ENCODE measurements around the gene VIPR1. TPM values are rescaled to one million over a fixed set of nuclear protein-coding genes. Genes with fewer than 3 reads are reported as not detected.

Gene VIPR1
- total RNA-seq, 1 donor from 2014 or later: 1.6 TPM

DNA sequence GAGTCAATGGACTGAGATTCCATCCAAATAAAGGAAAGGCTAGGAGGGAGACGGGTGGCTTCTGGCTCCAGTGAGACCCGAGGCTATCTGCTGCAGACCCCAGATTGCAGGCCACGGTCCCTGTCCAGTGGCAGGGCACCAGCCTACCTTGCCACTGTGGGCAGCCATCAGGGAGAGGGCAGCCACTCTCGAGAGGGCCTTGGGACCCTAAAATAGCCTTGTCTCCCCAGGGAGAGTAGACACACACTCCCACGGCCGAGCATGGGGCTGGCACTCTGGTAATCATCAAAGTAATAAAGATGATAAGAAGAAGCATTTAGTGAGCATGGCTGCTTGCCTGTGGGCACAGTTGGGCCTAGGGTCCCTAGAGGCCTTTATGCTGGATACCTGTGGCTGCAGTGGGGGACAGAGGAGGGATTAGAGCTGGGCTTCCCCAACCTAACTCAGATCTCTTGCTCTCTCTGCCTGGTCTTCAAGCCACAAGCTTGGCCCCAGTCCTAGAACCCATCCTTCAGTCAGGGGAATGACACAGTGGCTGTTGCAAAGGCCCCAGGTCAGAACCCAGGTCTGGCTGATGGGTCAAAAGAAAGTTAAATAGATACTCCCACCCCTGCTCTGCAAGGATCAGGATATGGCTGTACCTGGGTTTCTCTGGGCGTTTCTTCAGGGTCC, 9.2 kb upstream of the VIPR1 start:
- H3K4me3 ChIP-seq (ENCODE audit: low read length in 3 of 3): no peak overlapping the region
- H3K27me3 ChIP-seq (ENCODE audit: control insufficient read depth in 3 of 3, insufficient read depth in 3 of 3, low read length in 3 of 3): peaks cover 4 to 12% (median 5%) of the 10 kb centered on the region in 3 donors
- H3K9ac ChIP-seq (ENCODE audit: low read depth in 1 of 3, low read length in 3 of 3): no peak overlapping the region
- no peaks in the 10 kb centered on the region for H3K36me3 ChIP-seq (ENCODE audit: control insufficient read depth in 3 of 3, insufficient read depth in 3 of 3, low read length in 3 of 3)
- H3K9me3 ChIP-seq (ENCODE audit: control insufficient read depth in 3 of 3, low read length in 3 of 3): no peaks in the 10 kb centered on the region
- peaks cover 6 to 20% (median 7%) of the 10 kb centered on the region in 3 donors for H3K4me1 ChIP-seq (ENCODE audit: control insufficient read depth in 3 of 3, insufficient read depth in 3 of 3, low read length in 3 of 3)
- no peak overlapping the region for H3K27ac ChIP-seq (ENCODE audit: low read depth, low read length)

DNA sequence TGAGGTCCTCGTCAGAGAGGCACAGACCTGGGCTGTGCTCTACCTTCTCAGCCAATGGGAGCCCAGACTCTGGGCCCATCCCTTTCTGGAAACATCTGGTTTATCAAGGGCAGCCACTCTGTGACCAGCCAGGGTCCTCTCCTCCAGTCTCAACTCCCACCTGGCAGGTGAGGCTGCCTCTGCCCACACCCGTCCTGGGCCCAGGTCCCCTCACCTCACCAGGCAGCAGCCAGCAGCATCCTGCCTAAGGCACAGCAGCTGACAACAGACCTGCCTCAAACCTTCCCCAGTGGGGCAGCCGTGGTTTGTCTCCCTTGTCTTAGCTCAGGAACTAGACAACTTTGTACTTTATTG, 8.7 kb upstream of the VIPR1 start:
- no peak overlapping the region for H3K4me3 ChIP-seq (ENCODE audit: low read length in 3 of 3)

DNA sequence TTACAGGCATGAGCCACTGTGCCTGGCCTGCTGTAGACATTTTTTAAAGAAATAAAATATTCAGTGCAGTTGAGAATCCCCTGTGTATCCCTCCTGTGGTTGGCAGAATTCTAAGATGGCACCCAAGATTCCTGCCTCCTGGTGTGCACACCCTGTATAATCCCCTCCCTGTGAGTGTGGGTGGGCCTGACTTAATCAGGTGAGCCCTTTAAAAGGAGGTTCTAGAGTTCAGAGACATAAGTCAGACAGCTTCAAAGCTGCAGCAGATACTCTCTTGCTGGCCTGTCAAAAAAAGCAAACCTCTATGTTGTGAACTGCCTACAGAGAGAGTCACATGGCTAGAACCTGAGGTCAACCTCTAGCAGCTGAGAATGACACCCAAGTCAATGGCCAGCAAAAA, 7.0 kb upstream of the VIPR1 start:
- H3K27me3 ChIP-seq (ENCODE audit: control insufficient read depth in 3 of 3, insufficient read depth in 3 of 3, low read length in 3 of 3): peaks cover 17 to 32% (median 22%) of the 10 kb centered on the region in 3 donors
- no peak overlapping the region for H3K27ac ChIP-seq (ENCODE audit: low read depth, low read length)
- no peaks in the 10 kb centered on the region for H3K36me3 ChIP-seq (ENCODE audit: control insufficient read depth in 3 of 3, insufficient read depth in 3 of 3, low read length in 3 of 3)
- peaks cover under 1 to 9% (median 2%) of the 10 kb centered on the region in 3 donors for H3K4me1 ChIP-seq (ENCODE audit: control insufficient read depth in 3 of 3, insufficient read depth in 3 of 3, low read length in 3 of 3)
- H3K9me3 ChIP-seq (ENCODE audit: control insufficient read depth in 3 of 3, low read length in 3 of 3): no peaks in the 10 kb centered on the region
- H3K9ac ChIP-seq (ENCODE audit: low read depth in 1 of 3, low read length in 3 of 3): no peak overlapping the region
- no peak overlapping the region for H3K4me3 ChIP-seq (ENCODE audit: low read length in 3 of 3)

More for the DNA sequence above, 8.7 kb upstream of the VIPR1 start:
- H3K27ac ChIP-seq (ENCODE audit: low read depth, low read length): no peak overlapping the region
- no peaks in the 10 kb centered on the region for H3K9me3 ChIP-seq (ENCODE audit: control insufficient read depth in 3 of 3, low read length in 3 of 3)
- H3K36me3 ChIP-seq (ENCODE audit: control insufficient read depth in 3 of 3, insufficient read depth in 3 of 3, low read length in 3 of 3): no peaks in the 10 kb centered on the region
- peaks cover 7 to 17% (median 7%) of the 10 kb centered on the region in 3 donors for H3K27me3 ChIP-seq (ENCODE audit: control insufficient read depth in 3 of 3, insufficient read depth in 3 of 3, low read length in 3 of 3)
- H3K9ac ChIP-seq (ENCODE audit: low read depth in 1 of 3, low read length in 3 of 3): no peak overlapping the region
- H3K4me1 ChIP-seq (ENCODE audit: control insufficient read depth in 3 of 3, insufficient read depth in 3 of 3, low read length in 3 of 3): peaks cover 6 to 20% (median 7%) of the 10 kb centered on the region in 3 donors

DNA sequence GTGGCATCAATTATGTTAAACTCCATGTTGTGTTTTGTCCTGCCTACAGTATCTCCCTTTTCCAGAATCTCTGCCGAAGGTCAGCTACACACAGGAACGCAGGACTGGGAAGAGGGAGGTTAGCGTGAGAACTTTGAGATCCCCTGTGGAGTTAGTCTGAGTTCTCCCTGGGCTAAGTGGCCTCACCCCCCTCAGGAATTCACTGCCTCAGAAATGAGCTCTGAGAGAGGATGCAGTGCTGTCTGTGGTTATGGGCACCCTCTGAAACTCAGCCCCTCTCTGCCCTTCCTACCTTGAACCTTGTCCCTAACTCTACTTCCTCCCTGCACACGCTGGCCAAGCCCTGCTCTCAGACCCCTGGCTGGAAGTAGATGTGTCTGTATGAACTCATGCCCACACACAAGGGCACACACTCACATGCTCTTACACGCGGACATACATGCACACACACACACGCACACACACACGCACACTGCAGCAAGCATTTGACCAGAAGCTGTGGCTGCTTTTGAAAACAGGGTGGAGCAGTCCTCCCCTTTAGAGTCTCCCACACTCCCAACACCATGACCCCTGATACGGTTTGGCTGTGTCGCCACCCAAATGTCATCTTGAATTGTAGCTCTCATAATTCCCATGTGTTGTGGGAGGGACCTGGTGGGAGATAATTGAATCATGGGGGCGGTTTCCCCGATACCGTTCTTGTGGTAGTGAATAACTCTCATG, 5.3 kb upstream of the VIPR1 start:
- H3K4me3 ChIP-seq (ENCODE audit: low read length in 3 of 3): no peak overlapping the region
- no peaks in the 10 kb centered on the region for H3K36me3 ChIP-seq (ENCODE audit: control insufficient read depth in 3 of 3, insufficient read depth in 3 of 3, low read length in 3 of 3)
- H3K9me3 ChIP-seq (ENCODE audit: control insufficient read depth in 3 of 3, low read length in 3 of 3): no peaks in the 10 kb centered on the region
- peaks cover 10 to 14% (median 10%) of the 10 kb centered on the region in 3 donors for H3K4me1 ChIP-seq (ENCODE audit: control insufficient read depth in 3 of 3, insufficient read depth in 3 of 3, low read length in 3 of 3)
- H3K9ac ChIP-seq (ENCODE audit: low read depth in 1 of 3, low read length in 3 of 3): no peak overlapping the region
- H3K27me3 ChIP-seq (ENCODE audit: control insufficient read depth in 3 of 3, insufficient read depth in 3 of 3, low read length in 3 of 3): peaks cover 35 to 50% (median 40%) of the 10 kb centered on the region in 3 donors
- H3K27ac ChIP-seq (ENCODE audit: low read depth, low read length): no peak overlapping the region

DNA sequence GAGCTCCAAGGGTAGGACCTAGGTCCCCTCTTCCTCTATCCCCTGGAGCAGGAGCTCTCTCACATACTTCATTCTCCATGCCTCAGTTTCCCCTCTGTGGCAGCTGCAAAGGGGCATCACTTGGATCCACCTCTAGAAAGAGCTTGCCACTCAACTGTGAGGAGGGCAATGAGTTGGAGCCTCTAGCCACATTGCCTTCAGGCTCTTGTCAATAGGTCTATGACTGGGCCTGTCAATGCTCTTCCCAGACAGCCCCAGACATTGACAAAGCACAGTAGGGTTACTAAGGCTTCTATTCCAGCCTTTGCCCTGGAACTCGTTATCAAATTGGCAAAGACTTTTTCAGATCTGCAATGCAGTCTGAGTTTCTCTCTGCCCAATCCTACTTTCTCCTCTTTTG, 4.4 kb upstream of the VIPR1 start:
- Histone ChIP-seq H3K27me3 (ENCODE audit: control insufficient read depth in 3 of 3, insufficient read depth in 3 of 3, low read length in 3 of 3) (peaks cover 38 to 58% (median 44%) of the 10 kb centered on the region in 3 donors), H3K36me3 (ENCODE audit: control insufficient read depth in 3 of 3, insufficient read depth in 3 of 3, low read length in 3 of 3) (no peaks in the 10 kb centered on the region), H3K4me3 (ENCODE audit: low read length in 3 of 3) (no peak overlapping the region), H3K9ac (ENCODE audit: low read depth in 1 of 3, low read length in 3 of 3) (no peak overlapping the region), H3K4me1 (ENCODE audit: control insufficient read depth in 3 of 3, insufficient read depth in 3 of 3, low read length in 3 of 3) (peaks cover 12 to 17% (median 12%) of the 10 kb centered on the region in 3 donors), H3K27ac (ENCODE audit: low read depth, low read length) (no peak overlapping the region), H3K9me3 (ENCODE audit: control insufficient read depth in 3 of 3, low read length in 3 of 3) (no peaks in the 10 kb centered on the region)

DNA sequence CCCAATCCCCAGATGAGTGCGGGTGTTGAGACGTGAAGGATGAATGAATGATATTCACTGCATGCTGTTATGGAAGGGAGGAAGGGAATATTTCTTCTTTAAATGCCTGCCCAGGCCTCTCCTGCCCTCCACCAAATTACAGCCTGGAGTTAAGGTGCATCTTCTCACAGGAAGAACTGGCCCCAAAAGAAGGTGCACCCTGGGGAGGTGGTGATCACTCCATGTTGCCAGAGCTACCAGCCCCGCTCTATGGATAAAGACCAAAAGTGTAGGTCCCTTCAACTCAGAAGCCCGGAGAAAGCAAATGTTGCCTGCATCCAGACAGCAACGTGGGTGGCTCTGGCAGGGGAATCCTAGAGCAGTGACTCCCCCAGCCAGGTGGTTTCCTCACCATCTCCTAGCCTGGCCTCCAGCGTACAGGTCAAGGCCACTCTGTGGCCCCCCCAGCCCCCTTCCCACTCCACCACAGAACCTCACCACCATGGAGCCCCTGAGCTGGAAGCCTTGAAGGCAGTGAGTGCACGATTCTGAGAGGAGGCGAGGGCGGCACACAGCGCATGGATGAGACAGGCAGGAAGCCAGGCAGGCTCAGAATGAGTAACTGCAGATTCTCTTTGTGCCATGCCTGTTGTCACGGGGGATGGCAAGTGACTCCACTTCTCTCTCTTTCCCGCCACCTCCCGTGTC, 3.5 kb upstream of the VIPR1 start:
- Histone ChIP-seq H3K4me1 (ENCODE audit: control insufficient read depth in 3 of 3, insufficient read depth in 3 of 3, low read length in 3 of 3) (peaks cover 12 to 24% (median 12%) of the 10 kb centered on the region in 3 donors), H3K4me3 (ENCODE audit: low read length in 3 of 3) (no peak overlapping the region), H3K27me3 (ENCODE audit: control insufficient read depth in 3 of 3, insufficient read depth in 3 of 3, low read length in 3 of 3) (peaks cover 46 to 67% (median 51%) of the 10 kb centered on the region in 3 donors), H3K27ac (ENCODE audit: low read depth, low read length) (no peak overlapping the region), H3K9ac (ENCODE audit: low read depth in 1 of 3, low read length in 3 of 3) (no peak overlapping the region), H3K36me3 (ENCODE audit: control insufficient read depth in 3 of 3, insufficient read depth in 3 of 3, low read length in 3 of 3) (no peaks in the 10 kb centered on the region), H3K9me3 (ENCODE audit: control insufficient read depth in 3 of 3, low read length in 3 of 3) (no peaks in the 10 kb centered on the region)

DNA sequence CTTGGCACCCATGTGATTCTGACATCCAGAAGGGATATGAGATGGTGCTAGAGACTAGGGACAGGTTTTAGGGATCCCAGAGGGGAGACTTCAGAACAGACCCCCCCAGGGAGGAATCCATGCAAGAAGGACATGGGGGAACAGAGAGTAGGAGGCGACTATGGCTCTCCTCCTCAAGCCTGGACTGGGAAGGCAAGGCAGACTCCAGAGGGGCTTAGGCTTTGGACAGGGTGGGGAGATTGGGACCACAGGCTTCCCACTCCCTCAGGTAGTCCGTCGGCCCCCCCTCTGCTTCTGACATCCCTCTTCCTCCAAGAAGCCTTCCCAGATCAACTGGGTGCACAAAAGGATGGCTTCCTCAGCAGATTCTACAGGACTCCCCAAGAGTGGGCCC, 3.0 kb upstream of the VIPR1 start:
- H3K9me3 ChIP-seq (ENCODE audit: control insufficient read depth in 3 of 3, low read length in 3 of 3): no peaks in the 10 kb centered on the region
- no peak overlapping the region for H3K27ac ChIP-seq (ENCODE audit: low read depth, low read length)
- peaks cover 46 to 67% (median 55%) of the 10 kb centered on the region in 3 donors for H3K27me3 ChIP-seq (ENCODE audit: control insufficient read depth in 3 of 3, insufficient read depth in 3 of 3, low read length in 3 of 3)
- peaks cover 12 to 24% (median 12%) of the 10 kb centered on the region in 3 donors for H3K4me1 ChIP-seq (ENCODE audit: control insufficient read depth in 3 of 3, insufficient read depth in 3 of 3, low read length in 3 of 3)
- H3K4me3 ChIP-seq (ENCODE audit: low read length in 3 of 3): no peak overlapping the region
- no peaks in the 10 kb centered on the region for H3K36me3 ChIP-seq (ENCODE audit: control insufficient read depth in 3 of 3, insufficient read depth in 3 of 3, low read length in 3 of 3)
- H3K9ac ChIP-seq (ENCODE audit: low read depth in 1 of 3, low read length in 3 of 3): no peak overlapping the region

DNA sequence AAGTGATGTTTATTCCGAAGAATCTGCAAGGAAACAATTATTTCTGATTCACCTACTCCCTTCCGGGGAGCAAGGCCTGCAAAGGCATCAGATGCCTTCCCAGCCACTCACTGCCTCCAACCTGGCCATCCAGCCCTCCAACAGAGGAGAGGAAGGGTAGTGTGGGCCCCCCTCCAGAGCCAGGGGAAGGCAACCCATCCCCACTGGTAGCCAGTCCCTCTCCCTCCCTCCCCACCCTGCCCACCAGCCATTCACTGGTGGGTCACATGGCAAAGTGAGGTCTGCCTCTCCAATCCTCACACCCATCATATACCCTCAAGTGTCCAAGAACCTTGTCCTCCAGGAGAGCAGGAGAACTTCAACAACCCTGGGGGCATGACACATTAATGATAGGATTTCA, 2.4 kb upstream of the VIPR1 start:
- H3K27ac ChIP-seq (ENCODE audit: low read depth, low read length): no peak overlapping the region
- H3K9ac ChIP-seq (ENCODE audit: low read depth in 1 of 3, low read length in 3 of 3): no peak overlapping the region
- H3K4me1 ChIP-seq (ENCODE audit: control insufficient read depth in 3 of 3, insufficient read depth in 3 of 3, low read length in 3 of 3): peaks cover 12 to 24% (median 12%) of the 10 kb centered on the region in 3 donors
- H3K27me3 ChIP-seq (ENCODE audit: control insufficient read depth in 3 of 3, insufficient read depth in 3 of 3, low read length in 3 of 3): peaks cover 46 to 67% (median 55%) of the 10 kb centered on the region in 3 donors
- no peak overlapping the region for H3K4me3 ChIP-seq (ENCODE audit: low read length in 3 of 3)
- no peaks in the 10 kb centered on the region for H3K9me3 ChIP-seq (ENCODE audit: control insufficient read depth in 3 of 3, low read length in 3 of 3)
- H3K36me3 ChIP-seq (ENCODE audit: control insufficient read depth in 3 of 3, insufficient read depth in 3 of 3, low read length in 3 of 3): no peaks in the 10 kb centered on the region

DNA sequence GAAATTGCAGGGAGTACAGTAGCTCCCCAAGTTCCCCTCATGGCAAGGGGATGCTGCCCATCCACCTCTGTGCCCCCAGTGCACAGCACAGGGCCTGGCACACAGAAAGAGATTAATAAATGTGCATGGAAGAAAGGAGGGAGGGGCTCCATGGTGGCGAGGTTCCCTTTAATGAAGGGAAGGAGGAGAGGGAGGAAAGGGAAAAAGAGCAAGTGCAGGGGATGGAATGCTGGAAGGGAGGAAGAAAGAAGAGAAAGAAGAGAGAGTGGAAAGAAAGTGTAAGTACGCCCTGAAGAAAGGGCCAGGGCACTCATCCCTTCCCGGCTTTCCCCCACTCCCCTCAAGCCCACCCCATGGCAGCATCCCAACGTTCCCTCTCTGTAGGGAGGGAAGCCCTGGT, 1.5 kb upstream of the VIPR1 start:
- no peaks in the 10 kb centered on the region for H3K9me3 ChIP-seq (ENCODE audit: control insufficient read depth in 3 of 3, low read length in 3 of 3)
- no peak overlapping the region for H3K9ac ChIP-seq (ENCODE audit: low read depth in 1 of 3, low read length in 3 of 3)
- H3K27ac ChIP-seq (ENCODE audit: low read depth, low read length): no peak overlapping the region
- H3K27me3 ChIP-seq (ENCODE audit: control insufficient read depth in 3 of 3, insufficient read depth in 3 of 3, low read length in 3 of 3): peaks cover 46 to 67% (median 55%) of the 10 kb centered on the region in 3 donors
- no peak overlapping the region for H3K4me3 ChIP-seq (ENCODE audit: low read length in 3 of 3)
- H3K4me1 ChIP-seq (ENCODE audit: control insufficient read depth in 3 of 3, insufficient read depth in 3 of 3, low read length in 3 of 3): peaks cover 12 to 24% (median 12%) of the 10 kb centered on the region in 3 donors
- H3K36me3 ChIP-seq (ENCODE audit: control insufficient read depth in 3 of 3, insufficient read depth in 3 of 3, low read length in 3 of 3): no peaks in the 10 kb centered on the region

DNA sequence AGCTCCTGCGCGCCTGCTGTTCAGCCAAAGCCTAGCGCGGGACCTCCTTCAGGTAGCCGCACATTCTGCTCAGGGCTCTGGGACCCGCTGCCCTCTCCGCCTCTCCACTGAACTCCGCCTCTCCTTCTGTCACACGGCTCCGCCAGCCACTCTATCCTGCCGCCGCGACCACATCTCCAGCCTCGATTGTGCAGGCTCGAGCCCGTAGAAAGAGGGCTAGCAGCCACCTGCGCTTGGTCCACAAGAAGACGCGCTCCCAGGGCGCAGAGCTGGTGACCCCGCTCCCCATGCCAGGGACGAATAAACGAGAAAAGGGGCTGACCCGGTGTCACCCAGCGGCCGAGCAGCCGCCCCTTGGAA, 1.1 kb upstream of the VIPR1 start:
- no peaks in the 10 kb centered on the region for H3K9me3 ChIP-seq (ENCODE audit: control insufficient read depth in 3 of 3, low read length in 3 of 3)
- H3K4me3 ChIP-seq (ENCODE audit: low read length in 3 of 3): peak overlapping the region; percentile 61 to 62 (median 62)
- H3K4me1 ChIP-seq (ENCODE audit: control insufficient read depth in 3 of 3, insufficient read depth in 3 of 3, low read length in 3 of 3): peaks cover 12 to 24% (median 12%) of the 10 kb centered on the region in 3 donors
- H3K36me3 ChIP-seq (ENCODE audit: control insufficient read depth in 3 of 3, insufficient read depth in 3 of 3, low read length in 3 of 3): no peaks in the 10 kb centered on the region
- peak overlapping the region in 1 of 3 donors; percentile 50 for H3K9ac ChIP-seq (ENCODE audit: low read depth in 1 of 3, low read length in 3 of 3)
- no peak overlapping the region for H3K27ac ChIP-seq (ENCODE audit: low read depth, low read length)
- H3K27me3 ChIP-seq (ENCODE audit: control insufficient read depth in 3 of 3, insufficient read depth in 3 of 3, low read length in 3 of 3): peaks cover 46 to 67% (median 55%) of the 10 kb centered on the region in 3 donors

All from skeletal muscle tissue (tissue), 4 donors.